Sigmoid colon (tissue), 7 donors: ENCODE measurements around the gene C2orf81. TPM values are rescaled to one million over a fixed set of nuclear protein-coding genes. Genes with fewer than 3 reads are reported as not detected.

Experiments
- DNase-seq: peaks from one replicate; pipeline ENCODE4 v3.0.0-alpha.2; 2019
- H3K27ac ChIP-seq, 4 donors: fragments of 200-600 bp; sonication (generic); one replicate each; pipeline ENCODE4 v1.5.1; 2016 to 2019; ENCODE audit warnings: mild to moderate bottlenecking in 1 of 4
- H3K27me3 ChIP-seq, 3 donors: fragments of 200-600 bp; sonication (generic); one replicate each; pipeline ENCODE4 v1.5.1; 2019; ENCODE audit warnings: mild to moderate bottlenecking in 1 of 3
- H3K36me3 ChIP-seq, 4 donors: fragments of 200-600 bp; sonication (generic); one replicate each; pipeline ENCODE4 v1.5.1; 2016 to 2019
- H3K4me1 ChIP-seq, 4 donors: fragments of 200-600 bp; sonication (generic); one replicate each; pipeline ENCODE4 v1.5.1; 2017 to 2019
- H3K4me3 ChIP-seq, 4 donors: fragments of 200-600 bp; sonication (generic); one replicate each; pipeline ENCODE4 v1.5.1; 2017 to 2019; ENCODE audit warnings: mild to moderate bottlenecking in 2 of 4, moderate library complexity in 1 of 4
- H3K9me3 ChIP-seq, 4 donors: fragments of 200-600 bp in 3 of 4; sonication (generic) in 3 of 4; one replicate each; pipeline versions ENCODE4 v1.5.1 to v1.6.1; 2013 to 2019
- CTCF ChIP-seq, 4 experiments: fragments of 450-650 bp in 3 of 4; fragments of 200-600 bp in 1 of 4; IDR thresholded peaks; one replicate each; pipeline ENCODE4 v1.5.1; 2016 to 2019; ENCODE audit warnings: antibody characterized with exemption in 4 of 4, mild to moderate bottlenecking in 3 of 4, moderate library complexity in 2 of 4
- EP300 ChIP-seq, 4 donors: sonication (generic); formaldehyde crosslinking; IDR thresholded peaks; one replicate each; pipeline ENCODE4 v1.6.1; 2017; ENCODE audit warnings: antibody characterized with exemption in 4 of 4
- POLR2A ChIP-seq, 2 donors: fragments of 450-650 bp; IDR thresholded peaks; one replicate each; pipeline ENCODE4 v1.6.1; 2016; ENCODE audit warnings: antibody characterized with exemption in 2 of 2, mild to moderate bottlenecking in 2 of 2, moderate library complexity in 2 of 2
- POLR2AphosphoS5 ChIP-seq, 4 donors: sonication (generic); formaldehyde crosslinking; IDR thresholded peaks; one replicate each; pipeline ENCODE4 v1.6.1; 2017; ENCODE audit warnings: antibody characterized with exemption in 4 of 4
- WGBS, 2 donors: extraction: QIAGEN DNeasy Blood & Tissue Kit; methylation state at CpG; one replicate each; pipeline ENCODE4 v1.1.7; 2013; 5-methylcytosine and 5-hydroxymethylcytosine counted together
- intact Hi-C: fragments of 100-400 bp; cut with DNase I; formaldehyde crosslinking; loops from one replicate; pipeline ENCODE4 v1.15.1; 2023
- polyA plus RNA-seq, 3 donors: library from polyadenylated mRNA; stranded (reverse); fragments of 200-250 nt; gene quantifications; one replicate each; pipeline ENCODE4 v1.2.3, GENCODE V29; 2013
- total RNA-seq, 4 donors: library from RNA; depleted of rRNA; stranded (reverse); fragments of >200 nt; gene quantifications; one replicate each; pipeline ENCODE4 v1.1.0, GENCODE V29; 2016
- donor health status: healthy with polysubstance abuse.
- donor health status: Bipolar disorder and iron deficiency.
- donor health status: healthy.

The C2orf81 gene
- total and polyA plus RNA-seq, 7 donors: 0.46 to 2.2 (median 1.9) TPM; not detected in 1

GRCh38 chr2:74413001-74413698 is 8.3 kb downstream of the C2orf81 start:
- Histone ChIP-seq H3K27ac (no peak overlapping the region), H3K27me3 (no peaks in the 10 kb centered on the region), H3K36me3 (no peaks in the 10 kb centered on the region), H3K4me1 (peaks cover 0 to 20% (median 19%) of the 10 kb centered on the region in 4 donors), H3K4me3 (no peak overlapping the region), H3K9me3 (no peaks in the 10 kb centered on the region)
- whole genome bisulfite sequencing, 2 donors: 36 to 65% methylated on average over 8 of the region's 8 CpGs
- intact Hi-C loops: no loop called here
- DNase-seq: no peak
- TF ChIP-seq POLR2AphosphoS5 (IDR thresholded peaks at IDR 0.05) (no peak), EP300 (IDR thresholded peaks at IDR 0.05) (no peak), CTCF (IDR thresholded peaks at IDR 0.05) (no peak), POLR2A (IDR thresholded peaks at IDR 0.05) (no peak)

- no peak overlapping the region for H3K4me3 ChIP-seq
- no peaks in the 10 kb centered on the region for H3K36me3 ChIP-seq
- no peaks in the 10 kb centered on the region for H3K4me1 ChIP-seq
- TF ChIP-seq POLR2A (IDR thresholded peaks at IDR 0.05) (no peak), CTCF (IDR thresholded peaks at IDR 0.05) (no peak), POLR2AphosphoS5 (IDR thresholded peaks at IDR 0.05) (no peak), EP300 (IDR thresholded peaks at IDR 0.05) (no peak)
- intact Hi-C loops: no loop called here
- no peak overlapping the region for H3K27ac ChIP-seq
- no peak for DNase-seq
- no peaks in the 10 kb centered on the region for H3K9me3 ChIP-seq
- WGBS, 2 donors: 83 to 91% methylated on average over 5 of the region's 5 CpGs
- H3K27me3 ChIP-seq: no peaks in the 10 kb centered on the region
Measured at GRCh38 chr2:74407682-74408081, 13.7 kb downstream of the C2orf81 start.

GRCh38 chr2:74406035-74406434 is 15.4 kb downstream of the C2orf81 start:
- Histone ChIP-seq H3K27ac (no peak overlapping the region), H3K4me1 (no peaks in the 10 kb centered on the region), H3K9me3 (no peaks in the 10 kb centered on the region), H3K36me3 (no peaks in the 10 kb centered on the region), H3K27me3 (no peaks in the 10 kb centered on the region), H3K4me3 (no peak overlapping the region)
- intact Hi-C loops: no loop called here
- TF ChIP-seq EP300 (IDR thresholded peaks at IDR 0.05): no peak
- no peak for TF ChIP-seq POLR2A (IDR thresholded peaks at IDR 0.05)
- no peak for TF ChIP-seq POLR2AphosphoS5 (IDR thresholded peaks at IDR 0.05)
- no peak for TF ChIP-seq CTCF (IDR thresholded peaks at IDR 0.05)
- DNase-seq: no peak

GRCh38 chr2:74401891-74402290 is 19.5 kb downstream of the C2orf81 start:
- no peak for DNase-seq
- Histone ChIP-seq H3K36me3 (no peaks in the 10 kb centered on the region), H3K4me1 (no peaks in the 10 kb centered on the region), H3K9me3 (no peaks in the 10 kb centered on the region), H3K27ac (no peak overlapping the region), H3K27me3 (no peaks in the 10 kb centered on the region), H3K4me3 (no peak overlapping the region)
- intact Hi-C loops: no loop called here
- TF ChIP-seq CTCF (IDR thresholded peaks at IDR 0.05) (no peak), POLR2A (IDR thresholded peaks at IDR 0.05) (no peak), POLR2AphosphoS5 (IDR thresholded peaks at IDR 0.05) (no peak), EP300 (IDR thresholded peaks at IDR 0.05) (no peak)
- WGBS, 2 donors: 75 to 89% methylated on average over 2 of the region's 2 CpGs

- TF ChIP-seq POLR2AphosphoS5 (IDR thresholded peaks at IDR 0.05): no peak
- TF ChIP-seq EP300 (IDR thresholded peaks at IDR 0.05): no peak
- TF ChIP-seq CTCF (IDR thresholded peaks at IDR 0.05): peak in 3 of 4 experiments; percentile 16 to 32 (median 19)
- TF ChIP-seq POLR2A (IDR thresholded peaks at IDR 0.05): no peak
- H3K36me3 ChIP-seq: no peaks in the 10 kb centered on the region
- no peak for DNase-seq
- no peak overlapping the region for H3K4me3 ChIP-seq
- H3K27ac ChIP-seq: no peak overlapping the region
- H3K9me3 ChIP-seq: no peaks in the 10 kb centered on the region
- H3K4me1 ChIP-seq: no peaks in the 10 kb centered on the region
- intact Hi-C loops: loop anchor here (10.0 kb wide), 1 partner anchor 145 kb away; no protein-coding TSS in a partner anchor
- no peaks in the 10 kb centered on the region for H3K27me3 ChIP-seq
Measured at GRCh38 chr2:74399785-74400184, 21.6 kb downstream of the C2orf81 start.
